K562 (cell line): ENCODE measurements around the gene SPHK2. TPM values are rescaled to one million over a fixed set of nuclear protein-coding genes. Genes with fewer than 3 reads are reported as not detected.

Experiments
- FOXA1 ChIP-seq: fragments of 450-650 bp; IDR thresholded peaks from 2 replicates; pipeline ENCODE4 v1.6.1; 2016; ENCODE audit warnings: mild to moderate bottlenecking, borderline replicate concordance
- FOXM1 ChIP-seq, 2 experiments: fragments of 450-650 bp in 1 of 2; sonication (generic) in 1 of 2; formaldehyde crosslinking in 1 of 2; IDR thresholded peaks; 2 replicates each; pipeline versions ENCODE4 v1.6.1 to v1.9.0; 2017 to 2022; ENCODE audit warnings: low read depth in 2 of 2, mild to moderate bottlenecking in 2 of 2, missing genetic modification reagents in 1 of 2, moderate library complexity in 1 of 2
- GABPA ChIP-seq: fragments of 200-800 bp; sonication (Bioruptor generic); conservative IDR thresholded peaks from 2 replicates; pipeline ENCODE4 v1.6.1; 2016; ENCODE audit warnings: low read depth, missing genetic modification characterization, missing compliant biosample characterization
- NCOR1 ChIP-seq: fragments of 450-650 bp; IDR thresholded peaks from 2 replicates; pipeline ENCODE4 v1.6.1; 2016; ENCODE audit warnings: mild to moderate bottlenecking, moderate library complexity
- PRDM10 ChIP-seq: fragments of 450-650 bp; IDR thresholded peaks from 2 replicates; pipeline ENCODE4 v1.6.1; 2018; ENCODE audit not compliant: partially characterized antibody
- SIRT6 ChIP-seq: IDR thresholded peaks from one replicate; pipeline ENCODE4 v1.6.1; 2012; ENCODE audit warnings: low read depth, mild to moderate bottlenecking, control low read depth, inconsistent platforms, low read length, moderate library complexity
- USF2 ChIP-seq: sonication (generic); formaldehyde crosslinking; IDR thresholded peaks from 2 replicates; pipeline ENCODE4 v1.5.0; 2020; ENCODE audit warnings: missing genetic modification reagents
- polyA plus RNA-seq, 8 experiments: library from polyadenylated mRNA; depleted of rRNA in 4 of 8; stranded (reverse) in 5 of 8; unstranded in 3 of 8; fragments of >200 nt; fragmentation: Nextera tagmentation in 2 of 8; fragmentation: Illumina TruSeq in 1 of 8; extraction: Ambion mirVana in 2 of 8; extraction: Trizol in 1 of 8; gene quantifications; 2 replicates each; pipeline versions ENCODE4 v1.2.1 to v1.2.3, GENCODE V29; 2011 to 2014; ENCODE audit warnings: inconsistent platforms in 1 of 8, missing spikeins in 1 of 8
- total RNA-seq, 7 experiments: library from RNA; depleted of rRNA in 6 of 7; stranded (reverse); fragments of >200 nt in 6 of 7; fragmentation: Illumina TruSeq in 2 of 7; extraction: Trizol in 2 of 7; gene quantifications; 2 replicates each; pipeline versions ENCODE4 v1.2.1 to v1.2.3, GENCODE V29; 2011 to 2021; ENCODE audit warnings: low replicate concordance in 1 of 7

SPHK2 gene
- total and polyA plus RNA-seq, 9 of the 15 experiments (the other 6 are each of a cell fraction or from before 2014, with no cell fraction given) = 0.10 to 15.2 (median 2.9) TPM

- TF ChIP-seq USF2 (CRISPR knock-in tag) (peak; percentile 96), FOXM1 (IDR thresholded peaks at IDR 0.05; ENCODE audit: low read depth) (peak; percentile 65), FOXM1 (CRISPR knock-in tag; IDR thresholded peaks at IDR 0.05; ENCODE audit: low read depth) (no peak), GABPA (tag) (peak; percentile 37; the same call in 1 of the 2 replicates), NCOR1 (peak; percentile 92), PRDM10 (peak; percentile 87), SIRT6 (no peak), FOXA1 (no peak)
Observed at GRCh38 chr19:48634424-48635262, 15.3 kb downstream of the SPHK2 start (continued).
